GM11168 (cell line): ENCODE measurements around the gene TDRD5.
"Not testable (repeated sequence)": the region's sequence is repeated elsewhere in the genome, so short reads cannot be mapped to it uniquely, and the experiment has no call there.

ENCODE experiments used
- in situ Hi-C: fragments of 300-500 bp; cut with MboI; formaldehyde crosslinking; loops from one replicate; pipeline ENCODE4 v1.12.0; 2022; ENCODE audit warnings: low sequenced_read_pairs; ENCODE audit not compliant: unreplicated experiment

Gene TDRD5

GRCh38 chr1:179591253-179591591 lies 410 bp upstream of the TDRD5 start:
- in situ Hi-C loops: no loop called here

DNA sequence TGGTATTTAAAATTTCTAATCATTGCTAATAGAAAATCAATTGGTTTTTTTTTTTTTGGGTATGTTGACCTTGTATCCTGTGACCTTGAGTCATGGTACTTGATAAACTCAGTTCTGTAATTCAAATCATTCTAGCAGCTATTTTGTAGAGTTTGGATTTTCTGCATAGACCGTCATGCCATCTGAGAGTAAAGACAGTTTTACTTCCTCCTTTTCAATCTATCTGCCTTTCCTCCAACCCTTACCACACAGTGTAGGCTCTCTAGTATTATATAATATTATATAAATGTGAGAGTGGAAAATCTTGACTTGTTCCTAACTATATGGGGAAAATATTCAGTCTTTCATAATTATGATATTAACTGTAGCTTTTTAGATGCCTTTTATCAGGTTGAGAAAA lies 7.0 kb downstream of the TDRD5 start:
- in situ Hi-C loops: no loop called here

DNA sequence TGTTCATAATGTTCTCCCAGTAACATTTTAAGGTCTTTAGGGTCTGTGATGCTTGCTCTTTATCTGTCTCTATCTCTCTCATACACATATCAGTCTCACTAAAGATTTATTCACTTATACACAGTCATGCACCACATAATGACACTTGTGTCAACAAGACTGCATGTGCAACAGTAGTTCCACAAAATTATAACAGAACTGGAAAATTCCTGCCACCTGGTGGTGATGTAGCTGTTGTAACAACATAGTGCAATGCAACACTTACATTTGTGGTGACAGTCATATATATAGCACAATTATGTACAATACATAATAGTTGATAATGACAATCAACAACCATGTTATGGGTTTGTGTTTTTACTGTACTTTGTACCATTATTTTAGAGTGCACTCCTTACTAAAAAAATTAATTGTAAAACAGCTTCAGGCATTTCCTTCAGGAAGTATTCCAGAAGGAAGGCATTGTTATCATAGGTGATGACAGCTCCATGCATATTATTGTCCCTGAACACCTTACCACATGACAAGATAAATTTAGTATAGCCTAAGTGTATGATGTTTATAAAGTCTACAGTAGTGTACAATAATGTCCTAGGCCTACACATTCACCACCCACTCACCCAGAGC lies 8.1 kb downstream of the TDRD5 start:
- in situ Hi-C loops: no loop called here

GRCh38 chr1:179601093-179601492 lies 9.5 kb downstream of the TDRD5 start:
- in situ Hi-C loops: no loop called here

DNA sequence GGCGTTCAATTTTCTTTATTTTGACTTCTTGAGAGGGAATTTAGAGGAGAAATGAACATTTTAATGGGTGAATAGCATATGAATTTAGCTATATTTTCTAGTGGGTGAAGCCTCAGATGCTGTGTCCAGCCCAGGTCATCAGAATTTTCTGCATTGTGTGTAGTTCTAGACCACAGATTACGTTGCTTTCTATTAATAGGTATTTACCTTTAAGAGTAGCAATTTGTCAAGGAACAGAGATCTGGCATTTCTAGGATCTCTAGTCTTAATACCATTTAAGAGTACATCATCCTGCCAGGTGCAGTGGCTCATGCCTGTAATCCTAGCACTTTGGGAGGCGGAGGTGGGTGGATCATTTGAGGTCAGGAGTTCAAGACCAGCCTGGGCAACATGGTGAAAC lies 20.7 kb downstream of the TDRD5 start:
- in situ Hi-C loops: no loop called here

DNA sequence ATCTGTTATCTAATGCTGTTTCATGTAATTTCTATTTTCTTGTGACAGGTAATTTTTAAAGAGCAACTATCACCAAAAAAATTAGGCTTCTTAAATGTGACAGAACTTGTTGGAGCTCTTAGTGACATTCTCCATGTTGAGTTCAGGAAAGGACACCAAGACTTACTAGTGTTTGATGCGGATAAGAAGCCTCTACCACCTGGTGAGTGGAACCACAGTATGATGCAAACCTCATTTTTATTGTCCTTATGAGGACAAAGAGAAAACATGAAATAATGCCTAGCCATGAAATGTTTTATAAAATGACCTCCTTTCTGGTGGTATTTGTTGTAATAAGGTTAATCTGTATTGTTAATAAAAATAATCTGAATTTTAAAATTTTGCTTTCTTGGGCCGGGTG lies 39.1 kb downstream of the TDRD5 start:
- in situ Hi-C loops: no loop called here

DNA sequence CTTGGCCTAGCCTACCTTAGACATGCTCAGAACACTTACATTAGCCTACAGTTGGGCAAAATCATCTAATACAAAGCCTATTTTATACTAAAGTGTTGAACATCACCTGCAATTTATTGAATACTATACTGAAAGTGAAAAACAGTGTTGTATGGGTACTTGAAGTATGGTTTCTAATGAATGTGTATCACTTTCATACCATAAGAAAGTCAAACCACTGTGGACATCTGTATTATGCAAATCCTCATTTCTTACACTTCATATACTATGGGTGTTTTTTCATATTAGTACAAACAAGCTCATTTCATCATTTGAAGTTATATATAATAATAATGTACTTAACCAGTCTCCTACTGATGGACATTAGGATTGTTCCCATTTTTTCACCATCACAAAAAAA lies 41.2 kb downstream of the TDRD5 start:
- in situ Hi-C loops: no loop called here

- in situ Hi-C loops: no loop called here
Observed at GRCh38 chr1:179637211-179637860, 45.7 kb downstream of the TDRD5 start.

DNA sequence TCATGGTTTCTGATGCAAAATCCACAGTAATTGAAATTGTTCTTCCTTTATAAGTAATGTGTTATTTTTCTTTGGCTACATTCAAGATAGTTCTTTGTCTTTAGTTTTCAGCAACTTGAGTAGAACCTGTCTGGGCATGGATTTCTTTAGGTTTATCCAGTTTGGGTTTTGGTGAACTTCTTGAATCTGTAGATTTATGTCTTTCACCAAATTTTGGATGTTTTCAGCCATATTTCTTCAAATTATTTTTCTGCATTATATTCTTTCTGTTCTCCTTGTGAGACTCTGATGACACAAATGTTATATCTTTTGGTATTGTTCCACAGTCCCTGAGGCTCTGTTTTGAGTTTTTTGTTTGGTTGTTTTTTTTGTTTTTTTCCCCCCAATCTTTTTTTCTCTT lies 69.4 kb downstream of the TDRD5 start:
- in situ Hi-C loops: no loop called here

DNA sequence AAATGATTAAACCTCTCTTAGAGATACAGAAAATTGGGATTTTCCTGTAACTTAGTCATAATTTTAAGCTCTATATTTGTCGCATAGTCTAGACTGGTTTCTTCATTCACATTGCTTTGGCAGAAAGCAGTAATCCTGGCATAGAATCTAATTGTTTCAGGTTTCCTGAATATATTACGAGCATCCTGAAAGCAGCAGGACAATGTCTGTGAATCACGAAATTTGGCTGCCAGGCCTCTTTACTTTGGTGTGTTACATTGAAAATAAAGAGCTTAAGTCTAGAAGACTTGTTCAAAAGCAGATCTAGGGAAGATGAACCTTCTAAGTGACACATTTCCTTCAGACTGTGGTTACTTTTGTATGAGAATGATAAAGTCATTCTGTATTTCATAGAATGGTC lies 72.2 kb downstream of the TDRD5 start:
- in situ Hi-C loops: no loop called here

- in situ Hi-C loops: no loop called here
Observed at GRCh38 chr1:179677882-179678281, 86.2 kb downstream of the TDRD5 start.

- in situ Hi-C loops: not testable (repeated sequence)
Observed at GRCh38 chr1:179694530-179694929, 102.9 kb downstream of the TDRD5 start.

GRCh38 chr1:179702946-179703539 lies 111.4 kb downstream of the TDRD5 start:
- in situ Hi-C loops: loop anchor here (25.0 kb wide), 1 partner anchor 459 kb away; the partner anchor contains the start of gene QSOX1

- in situ Hi-C loops: loop anchor here (5.0 to 25.0 kb wide), 2 partner anchors 101 to 456 kb away; partner anchors contain the start of gene QSOX1
Observed at GRCh38 chr1:179706339-179706941, 114.8 kb downstream of the TDRD5 start.

- in situ Hi-C loops: loop anchor here (5.0 to 25.0 kb wide), 2 partner anchors 100 to 455 kb away; partner anchors contain the start of gene QSOX1
Observed at GRCh38 chr1:179707406-179707805, 115.8 kb downstream of the TDRD5 start.

DNA sequence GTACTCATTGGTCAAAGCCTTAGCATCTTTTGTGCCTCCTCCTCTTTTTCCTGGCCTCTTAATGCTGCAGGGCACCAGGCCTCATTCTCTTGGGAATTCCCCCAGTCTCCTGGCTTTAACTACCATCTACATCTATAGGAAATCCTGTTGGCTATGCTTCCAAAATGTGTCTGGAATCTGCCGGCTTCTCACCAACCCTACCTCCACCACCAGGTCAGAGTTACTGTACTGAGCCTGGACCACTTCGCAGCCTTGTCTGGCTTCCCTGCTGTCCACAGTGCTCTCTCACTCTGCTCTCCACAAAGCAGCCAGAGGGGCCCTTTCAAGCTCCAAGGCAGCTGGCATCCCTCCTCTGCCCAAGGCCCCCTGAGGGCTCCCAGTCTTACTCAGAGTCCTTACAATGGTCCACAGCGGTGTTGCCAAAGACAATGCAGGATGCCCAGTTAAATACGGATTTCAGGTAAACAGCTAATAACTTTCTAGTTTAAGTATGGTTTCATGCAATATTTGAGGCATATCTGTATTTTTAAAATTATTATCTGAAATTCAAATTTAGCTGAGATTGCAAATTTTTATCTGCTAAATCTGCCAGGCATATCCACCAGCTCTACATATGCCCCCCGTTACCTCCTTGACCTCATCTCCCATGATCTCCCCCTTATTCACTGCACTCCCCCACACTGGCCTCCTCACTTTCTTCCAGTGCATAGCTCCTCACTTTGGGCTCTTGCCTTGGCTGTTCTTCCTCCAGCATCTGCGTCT lies 117.0 kb downstream of the TDRD5 start:
- in situ Hi-C loops: loop anchor here (5.0 to 25.0 kb wide), 2 partner anchors 99 to 454 kb away; partner anchors contain the start of gene QSOX1

- in situ Hi-C loops: loop anchor here (5.0 to 25.0 kb wide), 2 partner anchors 97 to 452 kb away; partner anchors contain the start of gene QSOX1
Observed at GRCh38 chr1:179709841-179710329, 118.3 kb downstream of the TDRD5 start.

GRCh38 chr1:179714159-179714558 lies 122.5 kb downstream of the TDRD5 start:
- in situ Hi-C loops: loop anchor here (25.0 kb wide), 1 partner anchor 448 kb away; the partner anchor contains the start of gene QSOX1

DNA sequence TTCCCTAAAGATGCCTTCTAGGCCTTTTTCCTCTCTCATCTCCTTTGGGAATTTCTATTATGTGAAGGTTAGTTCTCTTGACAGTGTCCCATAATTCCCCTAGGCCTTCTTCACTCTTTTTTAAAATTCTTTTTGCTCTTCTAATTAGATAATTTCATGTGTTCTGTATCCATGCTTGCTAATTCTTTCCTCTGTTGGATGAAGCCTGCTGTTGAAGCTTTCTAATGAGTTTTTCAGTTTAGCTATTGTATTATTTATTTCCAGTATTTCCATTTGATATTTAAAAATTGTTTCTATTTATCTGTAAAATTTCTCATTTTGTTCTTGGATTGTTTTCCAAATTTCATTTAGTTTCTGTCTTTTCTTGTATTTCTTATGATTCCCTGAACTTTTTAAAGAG lies 123.0 kb downstream of the TDRD5 start:
- in situ Hi-C loops: loop anchor here (25.0 kb wide), 1 partner anchor 448 kb away; the partner anchor contains the start of gene QSOX1

GRCh38 chr1:179719272-179719671 lies 127.6 kb downstream of the TDRD5 start:
- in situ Hi-C loops: loop anchor here (25.0 kb wide), 1 partner anchor 443 kb away; the partner anchor contains the start of gene QSOX1
